CD14-positive monocyte (primary cell): ENCODE data around the gene C16orf95. TPM values are rescaled to one million over a fixed set of nuclear protein-coding genes. Genes with fewer than 3 reads are reported as not detected.

Source experiments
- DNase-seq, 3 donors: peaks; one replicate each; pipeline ENCODE4 v3.0.0-alpha.2; 2011 to 2022
- H2AFZ ChIP-seq: 2 replicates; pipeline ENCODE4 v1.6.0; 2012; ENCODE audit warnings: mild to moderate bottlenecking, low read depth, low read length, inconsistent platforms; ENCODE audit not compliant: insufficient read depth, poor library complexity, severe bottlenecking
- H3K27ac ChIP-seq, 2 donors: 1 replicate in 1 of 2; 2 replicates in 1 of 2; pipeline ENCODE4 v1.5.1; 2012 to 2013; ENCODE audit warnings: low read length in 2 of 2, control low read depth in 1 of 2, inconsistent platforms in 1 of 2, low read depth in 1 of 2, mild to moderate bottlenecking in 1 of 2
- H3K27me3 ChIP-seq, 2 donors: one replicate each; pipeline versions ENCODE4 v1.6.0 to v1.6.1; 2011 to 2013; ENCODE audit warnings: low read length in 2 of 2; ENCODE audit not compliant: control insufficient read depth in 2 of 2, insufficient read depth in 2 of 2
- H3K36me3 ChIP-seq, 2 donors: replicated peaks in 1 of 2; 1 replicate in 1 of 2; 2 replicates in 1 of 2; pipeline versions ENCODE4 v1.5.1 to v1.6.1; 2012 to 2013; ENCODE audit warnings: low read length in 2 of 2, control low read depth in 1 of 2, inconsistent platforms in 1 of 2, mild to moderate bottlenecking in 1 of 2; ENCODE audit not compliant: insufficient read depth in 2 of 2, control insufficient read depth in 1 of 2
- H3K4me1 ChIP-seq, 2 donors: 1 replicate in 1 of 2; 2 replicates in 1 of 2; pipeline versions ENCODE4 v1.5.1 to v1.6.1; 2012 to 2013; ENCODE audit warnings: low read length in 2 of 2, control low read depth in 1 of 2, inconsistent platforms in 1 of 2, mild to moderate bottlenecking in 1 of 2, moderate library complexity in 1 of 2; ENCODE audit not compliant: insufficient read depth in 2 of 2, control insufficient read depth in 1 of 2
- H3K4me2 ChIP-seq: replicated peaks from 2 replicates; pipeline ENCODE3; 2012; ENCODE audit warnings: low read length, moderate library complexity, mild to moderate bottlenecking; ENCODE audit not compliant: poor library complexity, severe bottlenecking; ENCODE audit errors: extremely low read depth
- H3K4me3 ChIP-seq, 3 experiments: fragments of 200-600 bp in 1 of 3; sonication (generic) in 1 of 3; replicated peaks in 1 of 3; 1 replicate in 2 of 3; 2 replicates in 1 of 3; pipeline ENCODE4 v1.5.1; 2011 to 2013; ENCODE audit warnings: low read length in 3 of 3, mild to moderate bottlenecking in 3 of 3, control low read depth in 2 of 3, low read depth in 2 of 3, inconsistent platforms in 1 of 3, moderate library complexity in 1 of 3
- H3K79me2 ChIP-seq: 2 replicates; pipeline ENCODE4 v1.6.0; 2012; ENCODE audit warnings: mild to moderate bottlenecking, control low read depth, inconsistent platforms, low read length, moderate library complexity; ENCODE audit not compliant: insufficient read depth
- H3K9ac ChIP-seq: 2 replicates; pipeline ENCODE4 v1.6.0; 2017; ENCODE audit warnings: low read length, mild to moderate bottlenecking; ENCODE audit not compliant: insufficient read depth, poor library complexity, severe bottlenecking
- H3K9me3 ChIP-seq, 2 donors: replicated peaks in 1 of 2; 1 replicate in 1 of 2; 2 replicates in 1 of 2; pipeline versions ENCODE4 v1.5.1 to v1.6.1; 2012 to 2013; ENCODE audit warnings: low read length in 2 of 2, control low read depth in 1 of 2; ENCODE audit not compliant: control insufficient read depth in 1 of 2, insufficient read depth in 1 of 2
- H4K20me1 ChIP-seq: 2 replicates; pipeline ENCODE4 v1.6.0; 2012; ENCODE audit warnings: mild to moderate bottlenecking, low read length, control low read depth, moderate library complexity; ENCODE audit not compliant: insufficient read depth
- H3K27ac Mint-ChIP-seq, 7 donors: one replicate each; pipeline ENCODE4 v1.8.0; 2020; ENCODE audit warnings: mild to moderate bottlenecking in 7 of 7, mixed read lengths in 7 of 7, moderate library complexity in 6 of 7, inconsistent platforms in 2 of 7
- H3K27me3 Mint-ChIP-seq, 3 donors: one replicate each; pipeline ENCODE4 v1.8.0; 2021 to 2022; ENCODE audit warnings: low read depth in 3 of 3, mild to moderate bottlenecking in 3 of 3, mixed read lengths in 3 of 3, moderate library complexity in 3 of 3, inconsistent platforms in 1 of 3
- H3K36me3 Mint-ChIP-seq, 2 donors: one replicate each; pipeline ENCODE4 v1.8.0; 2020; ENCODE audit warnings: mixed read lengths in 2 of 2, inconsistent platforms in 1 of 2, mild to moderate bottlenecking in 1 of 2
- H3K4me1 Mint-ChIP-seq: one replicate; pipeline ENCODE4 v1.8.0; 2020; ENCODE audit warnings: mild to moderate bottlenecking, mixed read lengths
- H3K4me3 Mint-ChIP-seq, 2 donors: one replicate each; pipeline ENCODE4 v1.8.0; 2020; ENCODE audit warnings: mild to moderate bottlenecking in 2 of 2, mixed read lengths in 2 of 2, moderate library complexity in 1 of 2
- H3K9me3 Mint-ChIP-seq, 7 donors: one replicate each; pipeline ENCODE4 v1.8.0; 2020 to 2022; ENCODE audit warnings: mixed read lengths in 7 of 7, mild to moderate bottlenecking in 6 of 7, moderate library complexity in 6 of 7, inconsistent platforms in 2 of 7
- CTCF ChIP-seq: fragments of 200-600 bp; IDR thresholded peaks from one replicate; pipeline ENCODE4 v1.8.0; 2022; ENCODE audit warnings: antibody characterized with exemption, mild to moderate bottlenecking
- WGBS: methylation state at CpG from one replicate; pipeline ENCODE4 v1.1.5; 2013; ENCODE audit warnings: missing lambda C conversion rate; ENCODE audit not compliant: insufficient coverage; 5-methylcytosine and 5-hydroxymethylcytosine counted together
- intact Hi-C, 2 donors: fragments of 100-400 bp; cut with micrococcal nuclease; formaldehyde crosslinking; loops; one replicate each; pipeline versions ENCODE4 v1.15.0 to v1.15.1; 2023
- polyA plus RNA-seq, 3 donors: library from polyadenylated mRNA; depleted of rRNA in 1 of 3; unstranded in 2 of 3; stranded (reverse) in 1 of 3; fragments of 300-500 nt in 2 of 3; fragments of >200 nt in 1 of 3; fragmentation: Illumina TruSeq in 2 of 3; gene quantifications; 1 replicate in 2 of 3; 2 replicates in 1 of 3; pipeline ENCODE4 v1.2.3, GENCODE V29; 2012 to 2021

C16orf95 gene
- polyA plus RNA-seq, 3 donors, result 0.89 to 1.9 (median 1.7) TPM

GRCh38 chr16:87359121-87359520, 41.9 kb upstream of the C16orf95 start:
- TF ChIP-seq CTCF, result no peak
- intact Hi-C loops, result no loop called here
- Histone ChIP-seq H3K27ac (no peak overlapping the region), H3K4me1 (no peaks in the 10 kb centered on the region), H2AFZ (no peak overlapping the region), H3K27me3 (peaks cover 0 to 25% of the 10 kb centered on the region in 2 donors), H3K4me3 (no peak overlapping the region), H3K36me3 (peaks cover 4 to 17% of the 10 kb centered on the region in 2 donors), H3K9ac (no peak overlapping the region), H3K4me2 (no peak overlapping the region), H4K20me1 (peaks cover 25% of the 10 kb centered on the region), H3K79me2 (no peaks in the 10 kb centered on the region), H3K9me3 (no peaks in the 10 kb centered on the region)
- 99% methylated on average over 6 of the region's 7 CpGs for WGBS
- Mint-ChIP-seq H3K4me1 (no peaks in the 10 kb centered on the region), H3K4me3 (peak overlapping the region in 1 of 2 donors; percentile 52), H3K9me3 (peaks cover 0 to 12% (median 0%) of the 10 kb centered on the region in 7 donors), H3K27me3 (peaks cover 28 to 57% (median 51%) of the 10 kb centered on the region in 3 donors), H3K27ac (peak overlapping the region in 1 of 7 donors; percentile 16), H3K36me3 (peaks cover 57 to 64% of the 10 kb centered on the region in 2 donors)
- no peak for DNase-seq

DNA sequence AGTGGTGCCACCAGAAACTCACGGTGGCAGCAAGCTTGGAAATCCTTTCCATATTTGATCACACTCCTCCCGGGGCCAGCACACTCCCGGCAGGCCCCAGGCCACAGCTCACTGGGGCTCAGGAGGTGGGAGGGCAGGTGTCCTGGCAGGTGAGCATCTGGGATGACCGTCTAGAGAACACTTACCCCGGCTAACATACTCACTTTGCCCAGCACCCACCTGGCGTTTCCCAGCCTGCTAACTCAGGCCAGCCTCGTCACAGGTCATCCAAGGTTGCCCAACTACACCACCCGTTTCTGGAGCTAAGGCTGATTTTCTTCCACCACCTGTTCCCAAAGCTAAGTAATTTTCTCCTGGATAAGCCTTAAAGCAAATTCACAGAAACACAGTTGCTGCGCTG, 41.5 kb upstream of the C16orf95 start:
- no peak for DNase-seq
- H2AFZ ChIP-seq, result no peak overlapping the region
- intact Hi-C loops, result no loop called here
- WGBS, result 98% methylated on average over 6 of the region's 9 CpGs
- no peaks in the 10 kb centered on the region for H3K4me1 ChIP-seq
- H3K27ac ChIP-seq, result no peak overlapping the region
- peaks cover 0 to 21% of the 10 kb centered on the region in 2 donors for H3K27me3 ChIP-seq
- no peak overlapping the region for H3K27ac Mint-ChIP-seq
- H3K9ac ChIP-seq, result no peak overlapping the region
- no peaks in the 10 kb centered on the region for H3K9me3 ChIP-seq
- no peaks in the 10 kb centered on the region for H3K4me1 Mint-ChIP-seq
- H3K79me2 ChIP-seq, result no peaks in the 10 kb centered on the region
- peaks cover 4 to 17% of the 10 kb centered on the region in 2 donors for H3K36me3 ChIP-seq
- H3K4me3 Mint-ChIP-seq, result peak overlapping the region in 1 of 2 donors; percentile 46
- H3K4me3 ChIP-seq, result no peak overlapping the region
- H3K4me2 ChIP-seq, result no peak overlapping the region
- peaks cover 21% of the 10 kb centered on the region for H4K20me1 ChIP-seq
- H3K27me3 Mint-ChIP-seq, result peaks cover 24 to 53% (median 47%) of the 10 kb centered on the region in 3 donors
- peaks cover 0 to 12% (median 0%) of the 10 kb centered on the region in 7 donors for H3K9me3 Mint-ChIP-seq
- peaks cover 55 to 60% of the 10 kb centered on the region in 2 donors for H3K36me3 Mint-ChIP-seq
- TF ChIP-seq CTCF, result no peak
